Smooth muscle cell (in vitro differentiated cells): Measurements from ENCODE around the gene HSDL1. TPM values are rescaled to one million over a fixed set of nuclear protein-coding genes. Genes with fewer than 3 reads are reported as not detected.
A peak's percentile ranks its signal among the peaks of the same experiment; 100 is the strongest.
"Not testable (repeated sequence)": the region's sequence is repeated elsewhere in the genome, so short reads cannot be mapped to it uniquely, and the experiment has no call there.

ENCODE experiments used
- DNase-seq: peaks from one replicate; lab custom pipeline; 2025; ENCODE audit not compliant: unreplicated experiment; lab: John Stamatoyannopoulos, UW
- H2AFZ ChIP-seq: fragments of 200-600 bp; sonication (generic); 2 replicates; pipeline ENCODE4 v1.6.0; 2016; ENCODE audit warnings: antibody characterized with exemption, low read depth, mild to moderate bottlenecking
- H3F3A ChIP-seq: fragments of 200-600 bp; sonication (generic); 2 replicates; pipeline ENCODE4 v1.6.0; 2017; ENCODE audit warnings: antibody characterized with exemption, low read depth
- H3K27ac ChIP-seq: fragments of 200-600 bp; sonication (generic); 2 replicates; pipeline ENCODE4 v1.5.1; 2016; ENCODE audit warnings: low read depth, mild to moderate bottlenecking
- H3K27me3 ChIP-seq: fragments of 200-600 bp; sonication (generic); 2 replicates; pipeline ENCODE4 v1.6.1; 2016; ENCODE audit warnings: low read depth, mild to moderate bottlenecking
- H3K36me3 ChIP-seq: fragments of 200-600 bp; sonication (generic); 2 replicates; pipeline ENCODE4 v1.5.1; 2016; ENCODE audit warnings: low read depth
- H3K4me1 ChIP-seq: fragments of 200-600 bp; sonication (generic); 2 replicates; pipeline ENCODE4 v1.5.1; 2016; ENCODE audit warnings: low read depth
- H3K4me2 ChIP-seq: fragments of 200-600 bp; sonication (generic); 2 replicates; pipeline ENCODE4 v1.6.0; 2016; ENCODE audit warnings: mild to moderate bottlenecking
- H3K4me3 ChIP-seq: fragments of 200-600 bp; sonication (generic); 2 replicates; pipeline ENCODE4 v1.5.1; 2016; ENCODE audit warnings: mild to moderate bottlenecking
- H3K79me2 ChIP-seq: fragments of 200-600 bp; sonication (generic); 2 replicates; pipeline ENCODE4 v1.6.0; 2016; ENCODE audit warnings: low read depth, mild to moderate bottlenecking
- H3K9ac ChIP-seq: fragments of 200-600 bp; sonication (generic); 2 replicates; pipeline ENCODE4 v1.6.0; 2016; ENCODE audit warnings: low read depth
- H3K9me3 ChIP-seq: fragments of 200-600 bp; sonication (generic); replicated peaks from 2 replicates; pipeline ENCODE4 v1.5.1; 2016; ENCODE audit warnings: low read depth
- H4K20me1 ChIP-seq: fragments of 200-600 bp; sonication (generic); 2 replicates; pipeline ENCODE4 v1.6.0; 2016; ENCODE audit warnings: low read depth
- WGBS: methylation state at CpG from one replicate; pipeline ENCODE4 v1.1.7; 2016; ENCODE audit warnings: low lambda C conversion rate; 5-methylcytosine and 5-hydroxymethylcytosine counted together
- polyA plus RNA-seq: library from polyadenylated mRNA; unstranded; fragments of >200 nt; fragmentation: Nextera tagmentation; extraction: Ambion mirVana; gene quantifications from 2 replicates; pipeline ENCODE4 v1.2.1, GENCODE V29; 2016
- total RNA-seq: library from RNA; depleted of rRNA; stranded (reverse); fragments of >200 nt; gene quantifications from 2 replicates; pipeline ENCODE4 v1.2.3, GENCODE V29; 2014
- TF ChIP-seq, protein P1 (sequence below): fragments of 200-600 bp; sonication (generic); IDR thresholded peaks from 2 replicates; pipeline ENCODE4 v1.5.1; 2017; ENCODE audit warnings: borderline replicate concordance, mild to moderate bottlenecking, antibody characterized with exemption; ENCODE audit not compliant: insufficient read depth, poor library complexity, severe bottlenecking

Gene HSDL1
- total and polyA plus RNA-seq, 2 experiments from 2014 or later, result 15.4 to 27.3 TPM

DNA sequence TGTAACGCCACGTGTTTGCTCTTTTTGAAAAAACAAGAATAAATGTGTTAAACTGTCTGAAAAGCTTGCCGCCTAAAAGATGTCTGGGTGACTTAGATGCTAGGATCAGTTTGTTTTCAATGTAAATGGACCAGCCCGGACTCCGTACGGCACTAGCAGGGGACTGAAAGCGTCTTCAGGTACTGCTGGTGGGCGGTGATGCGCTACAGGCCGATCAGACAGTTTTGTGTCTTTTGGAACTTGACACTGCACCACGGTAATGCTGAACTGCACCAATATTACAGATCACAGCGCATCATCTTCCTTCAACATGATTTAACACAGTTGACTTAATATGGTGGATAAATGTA is 27.5 kb downstream of the HSDL1 start:
- H3K9ac ChIP-seq, result peak overlapping the region; percentile 94
- no peaks in the 10 kb centered on the region for H3K36me3 ChIP-seq
- TF ChIP-seq, protein P1, sequence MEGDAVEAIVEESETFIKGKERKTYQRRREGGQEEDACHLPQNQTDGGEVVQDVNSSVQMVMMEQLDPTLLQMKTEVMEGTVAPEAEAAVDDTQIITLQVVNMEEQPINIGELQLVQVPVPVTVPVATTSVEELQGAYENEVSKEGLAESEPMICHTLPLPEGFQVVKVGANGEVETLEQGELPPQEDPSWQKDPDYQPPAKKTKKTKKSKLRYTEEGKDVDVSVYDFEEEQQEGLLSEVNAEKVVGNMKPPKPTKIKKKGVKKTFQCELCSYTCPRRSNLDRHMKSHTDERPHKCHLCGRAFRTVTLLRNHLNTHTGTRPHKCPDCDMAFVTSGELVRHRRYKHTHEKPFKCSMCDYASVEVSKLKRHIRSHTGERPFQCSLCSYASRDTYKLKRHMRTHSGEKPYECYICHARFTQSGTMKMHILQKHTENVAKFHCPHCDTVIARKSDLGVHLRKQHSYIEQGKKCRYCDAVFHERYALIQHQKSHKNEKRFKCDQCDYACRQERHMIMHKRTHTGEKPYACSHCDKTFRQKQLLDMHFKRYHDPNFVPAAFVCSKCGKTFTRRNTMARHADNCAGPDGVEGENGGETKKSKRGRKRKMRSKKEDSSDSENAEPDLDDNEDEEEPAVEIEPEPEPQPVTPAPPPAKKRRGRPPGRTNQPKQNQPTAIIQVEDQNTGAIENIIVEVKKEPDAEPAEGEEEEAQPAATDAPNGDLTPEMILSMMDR, result no peak
- no peak for DNase-seq
- H3K4me2 ChIP-seq, result peak overlapping the region; percentile 94
- peaks cover 9% of the 10 kb centered on the region for H3K4me1 ChIP-seq
- peaks cover 5% of the 10 kb centered on the region for H3F3A ChIP-seq
- H3K4me3 ChIP-seq, result peak overlapping the region; percentile 77
- H4K20me1 ChIP-seq, result peaks cover 7% of the 10 kb centered on the region
- WGBS, result 10% methylated on average over 12 of the region's 12 CpGs
- H2AFZ ChIP-seq, result peak overlapping the region; percentile 88
- H3K9me3 ChIP-seq, result no peaks in the 10 kb centered on the region
- peaks cover 38% of the 10 kb centered on the region for H3K79me2 ChIP-seq
- H3K27me3 ChIP-seq, result no peaks in the 10 kb centered on the region
- peak overlapping the region; percentile 90 for H3K27ac ChIP-seq

DNA sequence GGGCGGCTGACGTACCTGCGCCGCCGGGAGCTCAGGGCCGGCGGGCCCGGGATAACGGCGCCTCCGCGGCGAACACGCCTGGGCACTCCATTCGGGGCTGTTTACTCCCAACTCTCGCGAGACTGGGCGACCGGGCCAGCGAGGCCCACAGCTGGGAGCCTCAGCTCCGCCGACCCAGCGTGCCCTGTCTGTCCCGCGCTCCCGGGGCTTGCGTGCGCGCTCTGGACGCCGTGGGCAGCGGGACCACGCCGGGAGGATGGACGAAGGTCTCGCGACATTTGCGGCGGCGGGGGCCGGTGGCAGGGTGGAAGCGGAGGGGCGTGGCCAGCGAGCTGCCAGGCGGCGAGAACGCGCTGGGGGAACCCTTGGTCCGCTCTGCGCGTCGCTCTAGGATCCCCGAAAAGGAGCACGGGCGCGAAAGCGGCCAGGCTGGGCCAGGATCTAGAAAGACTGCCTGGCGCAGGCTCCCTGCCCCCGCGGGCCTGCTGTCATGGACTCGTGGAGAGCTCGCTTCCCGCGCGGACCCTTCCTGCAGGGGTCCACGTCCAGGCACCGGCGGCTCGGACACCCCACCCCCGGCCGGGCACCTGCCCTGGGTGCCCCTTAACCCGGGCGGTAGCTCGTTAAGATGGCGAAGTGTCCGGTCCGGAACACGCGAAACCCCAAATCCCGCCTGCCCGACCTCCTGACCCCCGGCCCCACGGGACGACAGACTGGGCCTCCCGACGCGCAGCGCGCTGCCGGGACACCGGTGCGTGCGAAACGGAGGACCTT is 28.1 kb downstream of the HSDL1 start, which contains the start of gene MBTPS1:
MBTPS1 (minus strand) TSS at position 223 of the 774 bp plus-strand sequence. CDS start 15,159 bp downstream, outside the sequence.
- H3K4me2 ChIP-seq, result peak within 1 kb of the TSS; percentile 94
- H3K4me3 ChIP-seq, result peak within 1 kb of the TSS; percentile 77
- peaks cover 9% of the 10 kb centered on the region for H3K4me1 ChIP-seq
- H3K9ac ChIP-seq, result peak within 1 kb of the TSS; percentile 94
- no peaks in the 10 kb centered on the region for H3K27me3 ChIP-seq
- under 1% methylated on average over 82 of the region's 94 CpGs for WGBS
- H3K36me3 ChIP-seq, result no peaks in the 10 kb centered on the region
- H3K79me2 ChIP-seq, result peaks cover 43% of the 10 kb centered on the region
- peaks cover 8% of the 10 kb centered on the region for H4K20me1 ChIP-seq
- peak; percentile 95 for DNase-seq
- peaks cover 5% of the 10 kb centered on the region for H3F3A ChIP-seq
- TF ChIP-seq, protein P1, result no peak
- H2AFZ ChIP-seq, result peak within 1 kb of the TSS; percentile 88
- H3K9me3 ChIP-seq, result no peaks in the 10 kb centered on the region
- peak within 1 kb of the TSS; percentile 90 for H3K27ac ChIP-seq

DNA sequence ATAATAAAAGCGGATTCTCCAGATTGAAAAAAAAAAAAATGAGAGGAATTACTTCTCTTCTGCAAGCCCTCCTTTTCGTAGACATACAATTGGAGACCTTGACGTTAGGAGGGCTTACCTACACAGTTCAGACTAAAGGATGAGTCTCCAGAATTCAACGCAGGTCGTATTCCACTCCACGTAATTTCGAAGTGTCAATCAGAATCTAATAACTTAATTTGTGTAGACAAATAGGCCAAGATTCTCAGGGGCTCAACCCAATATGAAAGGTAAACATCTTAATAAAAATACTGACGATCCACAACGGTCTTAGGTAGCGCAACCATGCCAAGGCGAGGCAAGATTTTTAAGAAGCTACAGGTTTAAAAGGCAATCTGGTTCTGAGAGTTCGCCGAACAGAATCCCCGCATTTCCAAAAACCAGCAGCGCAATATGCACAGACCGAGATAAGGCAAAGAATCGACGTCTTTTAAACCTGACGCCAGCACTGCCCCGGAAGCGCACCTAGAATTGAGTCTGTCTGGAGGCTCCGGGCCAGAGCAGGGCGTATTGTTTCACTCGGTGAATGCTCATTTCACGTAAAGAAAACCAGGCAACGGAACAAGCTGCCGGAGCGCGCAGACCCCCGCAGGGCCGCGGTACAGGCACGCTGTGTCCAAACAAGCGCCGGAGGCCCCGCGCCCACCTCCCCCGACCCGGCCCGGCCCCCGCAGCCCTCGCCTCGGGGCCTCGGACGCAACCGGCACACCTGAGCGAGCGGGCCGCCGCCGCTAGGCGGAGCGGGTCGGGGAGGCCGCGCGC is 28.9 kb downstream of the HSDL1 start:
- Histone ChIP-seq H3K9me3 (no peaks in the 10 kb centered on the region), H3K4me1 (peaks cover 9% of the 10 kb centered on the region), H3K4me3 (peak overlapping the region; percentile 77), H3F3A (peaks cover 5% of the 10 kb centered on the region), H2AFZ (peak overlapping the region; percentile 63), H3K4me2 (peak overlapping the region; percentile 94), H3K27me3 (no peaks in the 10 kb centered on the region), H3K36me3 (no peaks in the 10 kb centered on the region), H3K79me2 (peaks cover 51% of the 10 kb centered on the region), H3K27ac (peak overlapping the region; percentile 90), H3K9ac (peak overlapping the region; percentile 94), H4K20me1 (peaks cover 16% of the 10 kb centered on the region)
- WGBS, result 1% methylated on average over 55 of the region's 57 CpGs
- no peak for DNase-seq
- TF ChIP-seq, protein P1, result peak; percentile 49

DNA sequence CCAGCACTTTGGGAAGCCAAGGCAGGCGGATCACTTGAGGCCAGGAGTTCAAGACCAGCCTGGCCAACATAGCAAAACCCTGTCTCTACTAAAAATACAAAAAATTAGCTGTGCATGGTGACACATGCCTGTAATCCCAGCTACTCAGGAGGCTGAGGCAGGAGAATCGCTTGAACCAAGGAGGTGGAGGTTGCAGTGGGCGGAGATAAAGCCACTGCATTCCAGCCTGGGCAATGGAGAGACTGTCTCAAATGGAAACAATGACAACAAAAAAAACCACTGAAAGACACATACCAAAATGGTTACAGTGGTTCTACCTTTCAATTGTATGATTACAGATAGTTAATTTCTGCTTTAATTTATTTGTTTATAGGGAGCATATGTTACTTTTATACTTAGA is 33.0 kb downstream of the HSDL1 start:
- 87% methylated on average over 3 of the region's 3 CpGs for WGBS
- not testable (repeated sequence) for H3K4me2 ChIP-seq, H3K9ac ChIP-seq, H3K9me3 ChIP-seq, H3K36me3 ChIP-seq, H3K4me1 ChIP-seq, H2AFZ ChIP-seq, H3F3A ChIP-seq, H3K27ac ChIP-seq, DNase-seq, H3K4me3 ChIP-seq, H3K27me3 ChIP-seq
- peaks cover 90% of the 10 kb centered on the region for H3K79me2 ChIP-seq
- peaks cover 58% of the 10 kb centered on the region for H4K20me1 ChIP-seq
